Pancreas (tissue), 10 donors: ENCODE measurements around the gene SHANK3. TPM values are rescaled to one million over a fixed set of nuclear protein-coding genes. Genes with fewer than 3 reads are reported as not detected.

Experiments used
- ATAC-seq, 4 donors: fragments of 200-7000 bp; cut with Tn5 transposase; one replicate each; pipeline versions ENCODE4 v1.8.0 to v1.9.1; 2020; ENCODE audit warnings: mild to moderate bottlenecking in 4 of 4, moderate library complexity in 4 of 4
- DNase-seq, 6 donors: peaks; one replicate each; pipeline ENCODE4 v3.0.0-alpha.2; 2020
- FAIRE-seq: peaks from 2 replicates; lab custom pipeline; 2012; peaks lifted over from hg19 to GRCh38; lab: Jason Lieb, UNC
- H3K27ac ChIP-seq, 4 donors: fragments of 200-600 bp; sonication (generic); 1 replicate in 3 of 4; 2 replicates in 1 of 4; pipeline versions ENCODE4 v1.5.0 to v1.8.0; 2020
- H3K27me3 ChIP-seq, 4 donors: fragments of 200-600 bp; one replicate each; pipeline ENCODE4 v1.8.0; 2021
- H3K36me3 ChIP-seq, 3 donors: fragments of 200-600 bp; sonication (generic) in 1 of 3; one replicate each; pipeline versions ENCODE4 v1.5.0 to v1.8.0; 2020 to 2021
- H3K4me1 ChIP-seq, 3 donors: fragments of 200-600 bp; one replicate each; pipeline ENCODE4 v1.8.0; 2021
- H3K4me3 ChIP-seq, 4 donors: fragments of 200-600 bp; sonication (generic) in 2 of 4; one replicate each; pipeline versions ENCODE4 v1.5.0 to v1.8.0; 2020 to 2021
- H3K9me3 ChIP-seq, 4 donors: fragments of 200-600 bp; one replicate each; pipeline ENCODE4 v1.8.0; 2021
- CTCF ChIP-seq, 4 donors: fragments of 200-600 bp; sonication (generic) in 3 of 4; IDR thresholded peaks; one replicate each; pipeline versions ENCODE4 v1.5.0 to v1.8.0; 2021; ENCODE audit warnings: antibody characterized with exemption in 4 of 4
- WGBS, 2 donors: extraction: QIAGEN DNeasy Blood & Tissue Kit; methylation state at CpG; one replicate each; pipeline ENCODE4 v1.1.7; 2013; 5-methylcytosine and 5-hydroxymethylcytosine counted together
- intact Hi-C, 3 donors: fragments of 100-400 bp; cut with DNase I; formaldehyde crosslinking; loops; one replicate each; pipeline versions ENCODE4 v1.11.1 to v1.14.2; 2022
- polyA plus RNA-seq, 2 donors: library from polyadenylated mRNA; stranded (reverse); fragments of 200-250 nt; gene quantifications; one replicate each; pipeline ENCODE4 v1.2.3, GENCODE V29; 2013
- total RNA-seq, 6 donors: library from RNA; stranded (reverse); fragmentation: NEBNext Ultra II Directional in 4 of 6; extraction: Animal tissue kit (Norgen Biotek cat#: 25700) in 4 of 6; gene quantifications; one replicate each; pipeline versions ENCODE4 v1.2.1 to v1.2.4, GENCODE V29; 2021 to 2023
- donor health status: healthy with polysubstance abuse.
- donor health status: DM: no; HTN: no; CAD: no; lungs with moderate emphysema.
- donor health status: DM: no; HTN: no; CAD: no.
- donor health status: control.
- donor health status: control.
- donor health status: Bipolar disorder and iron deficiency.
- donor health status: DM: yes; HTN: yes; CAD: no.
- donor health status: DM: no; HTN: no; CAD: no.
- donor health status: DM: no; HTN: no; CAD: no.
- donor health status: DM: yes; HTN: yes; CAD: no.

Gene SHANK3
- total and polyA plus RNA-seq, 8 donors: 2.7 to 18.9 (median 4.4) TPM

GRCh38 chr22:50678651-50679521 lies 6.3 kb downstream of the SHANK3 start:
- ATAC-seq: no peak
- no peaks in the 10 kb centered on the region for H3K4me1 ChIP-seq
- TF ChIP-seq CTCF (IDR thresholded peaks at IDR 0.05): no peak
- H3K27me3 ChIP-seq: no peaks in the 10 kb centered on the region
- no peak overlapping the region for H3K4me3 ChIP-seq
- FAIRE-seq: no peak
- H3K9me3 ChIP-seq: no peaks in the 10 kb centered on the region
- intact Hi-C loops: no loop called here
- H3K36me3 ChIP-seq: no peaks in the 10 kb centered on the region
- no peak overlapping the region for H3K27ac ChIP-seq
- 72 to 85% methylated on average over 30 of the region's 30 CpGs for WGBS, 2 donors
- DNase-seq: peak in 3 of 6 donors; percentile 6 to 39 (median 39)

GRCh38 chr22:50683086-50683993 lies 10.7 kb downstream of the SHANK3 start:
- H3K4me1 ChIP-seq: no peaks in the 10 kb centered on the region
- intact Hi-C loops: no loop called here
- ATAC-seq: no peak
- 80 to 84% methylated on average over 21 of the region's 21 CpGs for WGBS, 2 donors
- DNase-seq: peak in 1 of 6 donors; percentile 20
- H3K27ac ChIP-seq: no peak overlapping the region
- no peaks in the 10 kb centered on the region for H3K36me3 ChIP-seq
- H3K4me3 ChIP-seq: no peak overlapping the region
- no peaks in the 10 kb centered on the region for H3K27me3 ChIP-seq
- no peak for FAIRE-seq
- no peak for TF ChIP-seq CTCF (IDR thresholded peaks at IDR 0.05)
- H3K9me3 ChIP-seq: no peaks in the 10 kb centered on the region

- H3K9me3 ChIP-seq: no peaks in the 10 kb centered on the region
- intact Hi-C loops: no loop called here
- H3K4me3 ChIP-seq: no peak overlapping the region
- H3K27ac ChIP-seq: no peak overlapping the region
- no peaks in the 10 kb centered on the region for H3K4me1 ChIP-seq
- TF ChIP-seq CTCF (IDR thresholded peaks at IDR 0.05): no peak
- H3K27me3 ChIP-seq: no peaks in the 10 kb centered on the region
- WGBS, 2 donors: 57 to 64% methylated on average over 6 of the region's 6 CpGs
- H3K36me3 ChIP-seq: no peaks in the 10 kb centered on the region
- no peak for FAIRE-seq
- peak in 1 of 6 donors; percentile 22 for DNase-seq
- ATAC-seq: no peak
Measured at GRCh38 chr22:50683994-50684371, 11.4 kb downstream of the SHANK3 start.

- DNase-seq: peak in 1 of 6 donors; percentile 38
- no peaks in the 10 kb centered on the region for H3K36me3 ChIP-seq
- H3K4me3 ChIP-seq: no peak overlapping the region
- no peak for ATAC-seq
- FAIRE-seq: no peak
- no peaks in the 10 kb centered on the region for H3K9me3 ChIP-seq
- TF ChIP-seq CTCF (IDR thresholded peaks at IDR 0.05): no peak
- H3K27me3 ChIP-seq: no peaks in the 10 kb centered on the region
- H3K4me1 ChIP-seq: no peaks in the 10 kb centered on the region
- intact Hi-C loops: no loop called here
- WGBS, 2 donors: 60 to 70% methylated on average over 8 of the region's 8 CpGs
- H3K27ac ChIP-seq: no peak overlapping the region
Measured at GRCh38 chr22:50684501-50684900, 11.9 kb downstream of the SHANK3 start.
